AG04450 (cell line): ENCODE measurements around the gene UMAD1. TPM values are rescaled to one million over a fixed set of nuclear protein-coding genes. Genes with fewer than 3 reads are reported as not detected.

Experiments
- CTCF ChIA-PET: fragments of 300-600, 350-600 bp; formaldehyde crosslinking; extraction: SDS; loops from one replicate; lab custom pipeline; 2022; ENCODE audit warnings: antibody characterized with exemption, inconsistent platforms; lab: Charles Lee
- POLR2A ChIA-PET: fragments of 350-600 bp; formaldehyde crosslinking; extraction: SDS; loops from one replicate; lab custom pipeline; 2021; ENCODE audit warnings: antibody characterized with exemption, inconsistent platforms; lab: Yijun Ruan, JAX
- DNase-seq: peaks from one replicate; pipeline ENCODE4 v3.0.0-alpha.2; 2011; ENCODE audit warnings: low read depth, low spot score
- H3K27ac ChIP-seq: one replicate; pipeline ENCODE4 v1.5.1; 2012; ENCODE audit warnings: low read depth, low read length, control low read depth
- H3K27me3 ChIP-seq: one replicate; pipeline ENCODE4 v1.6.0; 2012; ENCODE audit warnings: low read length; ENCODE audit not compliant: control insufficient read depth, insufficient read depth
- H3K4me3 ChIP-seq: 2 replicates; pipeline ENCODE4 v1.5.1; 2011; ENCODE audit warnings: mild to moderate bottlenecking, low read depth, low read length, control low read depth
- H3K9me3 ChIP-seq: 2 replicates; pipeline ENCODE4 v1.5.1; 2012; ENCODE audit warnings: low read length; ENCODE audit not compliant: control insufficient read depth, insufficient read depth
- polyA plus RNA-seq: library from polyadenylated mRNA; depleted of rRNA; stranded (reverse); fragments of >200 nt; gene quantifications from 2 replicates; pipeline ENCODE4 v1.2.3, GENCODE V29; 2011
- TF ChIP-seq, protein P1 (sequence below): IDR thresholded peaks from 2 replicates; pipeline ENCODE4 v1.5.1; 2011; ENCODE audit warnings: low read depth, low read length, control low read depth, inconsistent platforms

UMAD1 gene
- polyA plus RNA-seq, 1 experiment = 22.8 TPM

DNA sequence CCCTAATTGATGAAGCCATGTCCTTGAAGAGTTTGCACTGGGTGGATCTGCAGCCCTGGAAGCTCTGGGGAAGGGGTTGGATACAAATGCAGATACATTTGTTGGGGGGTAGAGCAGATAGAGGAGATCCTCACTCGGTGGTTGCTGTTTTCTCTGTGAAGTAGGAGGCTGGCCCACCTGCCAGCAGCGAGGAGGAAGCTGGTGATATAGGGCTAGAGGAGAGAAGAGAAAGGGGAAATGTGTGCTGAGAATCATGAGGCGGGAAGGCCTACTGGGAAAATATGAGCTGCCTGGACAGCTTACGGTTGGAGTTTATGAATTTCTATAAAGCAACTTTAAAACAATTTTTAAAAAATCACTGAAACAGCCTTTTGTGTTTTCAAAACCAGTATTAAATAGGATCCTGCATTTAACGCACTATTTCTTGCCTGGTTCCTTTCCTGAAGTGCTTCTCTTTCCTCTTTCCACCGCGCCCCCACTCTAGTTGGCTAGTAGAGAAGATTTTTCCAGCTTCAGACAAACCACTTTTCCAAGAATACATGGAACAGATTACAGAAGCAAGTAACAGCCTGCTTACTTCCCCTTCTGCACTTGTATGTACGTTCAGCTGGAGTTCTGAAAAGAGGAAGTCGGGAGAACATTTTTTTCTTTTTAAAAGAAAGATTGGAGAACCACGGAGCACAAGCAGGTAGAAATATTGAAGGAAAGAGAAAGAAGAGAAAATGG is 227.5 kb downstream of the UMAD1 start:
- Histone ChIP-seq H3K27ac (no peak overlapping the region), H3K4me3 (no peak overlapping the region), H3K27me3 (no peaks in the 10 kb centered on the region), H3K9me3 (no peaks in the 10 kb centered on the region)
- TF ChIP-seq, protein P1, sequence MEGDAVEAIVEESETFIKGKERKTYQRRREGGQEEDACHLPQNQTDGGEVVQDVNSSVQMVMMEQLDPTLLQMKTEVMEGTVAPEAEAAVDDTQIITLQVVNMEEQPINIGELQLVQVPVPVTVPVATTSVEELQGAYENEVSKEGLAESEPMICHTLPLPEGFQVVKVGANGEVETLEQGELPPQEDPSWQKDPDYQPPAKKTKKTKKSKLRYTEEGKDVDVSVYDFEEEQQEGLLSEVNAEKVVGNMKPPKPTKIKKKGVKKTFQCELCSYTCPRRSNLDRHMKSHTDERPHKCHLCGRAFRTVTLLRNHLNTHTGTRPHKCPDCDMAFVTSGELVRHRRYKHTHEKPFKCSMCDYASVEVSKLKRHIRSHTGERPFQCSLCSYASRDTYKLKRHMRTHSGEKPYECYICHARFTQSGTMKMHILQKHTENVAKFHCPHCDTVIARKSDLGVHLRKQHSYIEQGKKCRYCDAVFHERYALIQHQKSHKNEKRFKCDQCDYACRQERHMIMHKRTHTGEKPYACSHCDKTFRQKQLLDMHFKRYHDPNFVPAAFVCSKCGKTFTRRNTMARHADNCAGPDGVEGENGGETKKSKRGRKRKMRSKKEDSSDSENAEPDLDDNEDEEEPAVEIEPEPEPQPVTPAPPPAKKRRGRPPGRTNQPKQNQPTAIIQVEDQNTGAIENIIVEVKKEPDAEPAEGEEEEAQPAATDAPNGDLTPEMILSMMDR = no peak
- no peak for DNase-seq
- POLR2A ChIA-PET = no interaction called here
- CTCF ChIA-PET = interaction anchor here (0.6 to 1.0 kb wide), 3 partner anchors 23 to 187 kb away, joined by 3 read pairs; no protein-coding TSS in a partner anchor

DNA sequence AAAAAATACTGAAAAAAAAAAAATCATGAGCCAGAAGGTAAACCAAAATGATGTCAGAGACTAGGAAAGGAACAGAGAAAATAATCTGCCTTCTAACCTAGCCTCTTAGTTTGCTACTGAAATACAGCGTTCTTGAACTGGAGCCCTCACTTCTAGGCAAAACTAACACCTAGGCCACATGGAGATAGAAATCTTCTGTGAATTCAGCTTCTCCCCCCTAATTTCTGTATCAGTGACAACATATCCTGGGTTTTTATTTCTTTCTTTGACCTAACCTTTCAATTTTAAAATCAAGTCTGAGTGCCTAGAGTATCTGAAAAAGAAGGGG is 228.0 kb downstream of the UMAD1 start:
- H3K27ac ChIP-seq = no peak overlapping the region
- no peaks in the 10 kb centered on the region for H3K27me3 ChIP-seq
- POLR2A ChIA-PET = no interaction called here
- no peak for DNase-seq
- no peak overlapping the region for H3K4me3 ChIP-seq
- no peaks in the 10 kb centered on the region for H3K9me3 ChIP-seq
- CTCF ChIA-PET = interaction anchor here (0.6 to 1.0 kb wide), 3 partner anchors 23 to 187 kb away, joined by 3 read pairs; no protein-coding TSS in a partner anchor
- TF ChIP-seq, protein P1 = no peak

DNA sequence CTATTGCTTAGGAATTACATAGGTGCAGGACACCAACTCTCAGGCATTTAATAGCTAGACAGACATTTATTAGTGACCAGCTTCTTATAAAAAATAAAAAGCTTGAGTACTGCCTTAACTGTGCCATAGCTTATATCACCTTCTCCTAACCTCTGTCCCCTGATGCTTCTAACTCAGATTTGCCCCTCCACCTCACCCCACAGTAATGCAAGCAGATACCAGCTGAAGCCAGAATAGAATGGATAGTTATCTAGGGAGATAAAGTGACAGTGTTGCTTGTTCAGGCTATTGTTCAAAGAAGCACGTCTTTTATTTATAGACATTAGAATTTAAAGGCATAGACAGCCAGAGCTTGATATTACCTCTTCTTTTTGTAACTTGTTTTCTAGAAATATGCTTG is 228.5 kb downstream of the UMAD1 start:
- no peaks in the 10 kb centered on the region for H3K9me3 ChIP-seq
- TF ChIP-seq, protein P1 = no peak
- ChIA-PET POLR2A (no interaction called here), CTCF (no interaction called here)
- no peak for DNase-seq
- H3K4me3 ChIP-seq = no peak overlapping the region
- no peak overlapping the region for H3K27ac ChIP-seq
- H3K27me3 ChIP-seq = no peaks in the 10 kb centered on the region

DNA sequence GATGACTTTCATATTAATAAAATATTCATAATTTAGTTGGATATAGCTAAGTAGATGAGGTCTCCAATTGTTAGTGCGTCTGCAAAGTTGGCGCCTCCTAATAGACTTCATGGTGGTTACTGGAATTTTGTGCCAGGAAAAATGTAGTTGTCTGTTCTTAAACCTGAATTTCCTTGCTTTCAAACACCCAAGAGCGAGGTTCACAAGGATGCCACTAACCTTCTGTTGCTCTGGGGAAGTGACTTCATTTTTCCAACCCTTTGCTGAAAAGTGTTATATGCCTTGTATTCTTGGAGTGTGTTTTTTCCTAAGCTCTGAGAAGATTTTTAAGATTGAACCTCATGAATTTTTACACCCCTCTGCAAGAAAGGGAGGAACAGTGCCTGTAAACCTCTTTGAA is 229.1 kb downstream of the UMAD1 start:
- DNase-seq = no peak
- POLR2A ChIA-PET = no interaction called here
- H3K27ac ChIP-seq = no peak overlapping the region
- CTCF ChIA-PET = no interaction called here
- no peaks in the 10 kb centered on the region for H3K9me3 ChIP-seq
- no peak overlapping the region for H3K4me3 ChIP-seq
- no peaks in the 10 kb centered on the region for H3K27me3 ChIP-seq
- TF ChIP-seq, protein P1 = no peak

DNA sequence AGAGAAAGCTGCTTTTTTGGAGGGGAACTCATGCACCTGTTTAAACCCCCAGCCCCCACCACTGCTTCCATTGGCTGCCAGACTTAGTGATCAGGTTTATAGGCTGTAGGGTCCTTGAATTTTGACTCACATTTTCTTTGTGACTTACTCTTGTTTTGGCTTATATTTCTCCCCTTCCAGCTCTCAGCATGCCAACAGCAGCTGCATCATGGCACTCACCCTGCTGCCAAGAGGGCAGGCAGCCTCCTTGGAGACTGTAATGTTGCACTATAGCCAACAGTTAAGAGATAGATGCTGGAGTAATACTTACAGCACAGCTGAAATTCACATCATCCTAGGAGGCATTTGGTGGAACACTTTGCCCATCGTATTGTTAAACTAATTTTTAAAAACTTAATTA is 230.0 kb downstream of the UMAD1 start:
- Histone ChIP-seq H3K9me3 (no peaks in the 10 kb centered on the region), H3K27me3 (no peaks in the 10 kb centered on the region), H3K27ac (no peak overlapping the region), H3K4me3 (no peak overlapping the region)
- ChIA-PET POLR2A (no interaction called here), CTCF (no interaction called here)
- no peak for DNase-seq
- TF ChIP-seq, protein P1 = no peak
